ENCODE measurements around the gene SRPX2.

GRCh38 chrX:100650841-100651240, 6.8 kb downstream of the SRPX2 start:
- TF ChIP-seq CTCF (IDR thresholded peaks at IDR 0.05) = no peak
- no peak for TF ChIP-seq POLR2A (IDR thresholded peaks at IDR 0.05; ENCODE audit: low read depth)
